ENCODE data around the gene MRGPRG.

MRGPRG gene

GRCh38 chr11:3192511-3193372 is 25.9 kb downstream of the MRGPRG start:
- DNase-seq, result no peak

DNA sequence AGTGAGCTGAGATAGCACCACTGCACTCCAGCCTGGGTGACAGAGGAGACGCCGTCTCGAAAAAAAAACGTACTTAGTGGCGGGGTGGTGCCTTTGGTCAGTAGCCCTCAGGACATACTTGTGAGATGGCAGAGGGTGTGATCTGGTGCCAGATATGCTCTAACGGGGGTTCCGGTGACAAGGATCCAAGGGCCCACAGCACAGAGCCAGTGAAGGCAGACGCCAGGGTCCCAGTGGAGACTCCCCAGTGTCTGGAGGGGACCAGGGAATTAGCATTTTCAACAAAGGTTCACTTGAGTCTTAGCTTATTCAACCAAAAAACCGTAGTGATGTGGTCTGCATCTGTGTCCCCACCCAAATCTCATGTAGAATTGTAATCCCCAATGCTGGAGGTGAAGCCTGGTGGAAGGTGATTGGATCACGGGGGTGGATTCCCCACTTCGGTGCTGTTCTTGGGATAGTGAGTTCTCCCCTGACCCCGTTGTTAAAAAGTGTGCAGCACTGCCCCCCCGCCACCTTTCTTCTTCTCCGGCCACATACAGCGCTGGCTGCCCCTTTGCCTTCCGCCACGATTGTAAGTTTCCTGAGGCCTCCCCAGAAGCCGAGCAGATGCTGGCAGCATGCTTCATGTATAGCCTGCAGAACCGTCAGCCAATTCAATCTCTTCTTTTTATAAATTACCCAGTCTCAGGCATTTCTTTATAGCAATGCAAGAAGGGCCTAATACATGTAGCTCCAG is 26.9 kb downstream of the MRGPRG start:
- DNase-seq, result no peak

DNA sequence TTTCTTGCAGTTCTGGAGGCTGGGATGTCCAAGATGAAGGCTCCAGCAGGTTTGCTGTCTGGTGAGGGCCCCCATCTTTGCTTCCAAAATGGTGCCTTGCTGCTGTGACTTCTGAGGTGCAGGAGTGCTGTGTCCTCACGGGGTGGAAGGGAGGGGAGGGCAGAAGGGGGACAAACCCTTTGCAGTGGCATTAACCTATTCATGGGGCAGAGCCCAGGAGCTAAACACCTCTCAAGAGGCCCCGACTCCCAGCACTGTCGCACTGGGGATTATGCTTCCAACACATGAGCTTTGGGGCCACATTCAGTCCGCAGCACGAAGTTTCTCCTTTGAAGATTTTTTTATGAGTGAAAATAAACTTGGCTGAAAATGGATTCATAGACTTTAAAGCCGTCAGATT is 28.0 kb downstream of the MRGPRG start:
- DNase-seq, result no peak

- DNase-seq, result no peak
These were observed 28.6 kb downstream of the MRGPRG start for GRCh38 chr11:3189886-3190583.

- no peak for DNase-seq
These were observed 29.3 kb downstream of the MRGPRG start for GRCh38 chr11:3189196-3189843.

GRCh38 chr11:3188496-3189195 is 30.0 kb downstream of the MRGPRG start:
- DNase-seq, result no peak

GRCh38 chr11:3186166-3186953 is 32.3 kb downstream of the MRGPRG start:
- no peak for DNase-seq

DNA sequence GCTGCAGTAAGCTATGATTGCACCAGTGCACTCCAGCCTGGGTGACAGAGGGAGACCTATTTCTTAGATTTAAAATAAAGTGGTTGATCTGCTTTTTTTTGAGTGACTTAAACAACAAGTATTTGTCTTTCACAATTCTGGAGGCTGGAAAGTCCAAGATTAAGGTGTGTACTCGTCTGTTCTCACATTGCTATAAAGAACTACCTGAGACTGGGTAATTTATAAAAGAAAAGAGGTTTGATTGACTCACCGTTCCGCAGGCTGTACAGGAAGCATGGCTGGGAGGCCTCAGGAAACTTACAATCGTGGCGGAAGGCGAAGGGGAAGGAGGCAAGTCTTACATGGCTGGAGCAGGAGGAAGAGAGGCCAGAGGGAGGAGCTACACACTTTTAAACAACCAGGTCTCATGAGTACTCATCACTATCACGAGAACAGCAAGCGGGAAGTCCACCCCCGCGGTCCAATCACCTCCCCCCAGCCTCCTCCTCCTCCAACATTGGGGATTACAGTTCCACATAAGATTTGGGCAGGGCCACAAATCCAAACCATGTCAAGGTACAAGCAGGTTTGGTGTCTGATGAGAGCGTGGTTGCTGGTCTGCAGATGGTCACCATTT is 33.8 kb downstream of the MRGPRG start:
- no peak for DNase-seq

GRCh38 chr11:3183523-3183922 is 35.1 kb downstream of the MRGPRG start:
- no peak for DNase-seq

DNA sequence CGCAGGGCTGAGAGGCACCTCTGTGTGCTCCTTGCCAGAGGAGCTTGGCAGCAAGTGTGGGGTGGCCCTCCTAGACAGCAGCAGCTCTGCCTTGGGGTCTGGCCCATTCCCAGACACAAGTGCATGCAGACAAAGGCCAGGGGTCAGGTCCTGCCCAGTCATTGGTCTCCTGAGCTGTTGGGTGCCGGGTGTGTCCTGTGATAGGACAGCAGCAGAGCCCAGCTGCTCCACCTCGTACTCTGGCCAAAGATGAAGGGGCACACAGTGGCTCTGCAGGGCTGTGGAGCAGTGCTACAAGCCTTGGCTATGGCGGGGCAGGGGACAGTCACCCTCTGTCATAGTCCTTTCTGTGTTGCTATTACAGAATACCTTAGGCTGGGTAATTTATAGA is 36.2 kb downstream of the MRGPRG start:
- no peak for DNase-seq

- DNase-seq, result no peak
These were observed 36.7 kb downstream of the MRGPRG start for GRCh38 chr11:3181725-3182461.

GRCh38 chr11:3180869-3181268 is 37.7 kb downstream of the MRGPRG start:
- no peak for DNase-seq

DNA sequence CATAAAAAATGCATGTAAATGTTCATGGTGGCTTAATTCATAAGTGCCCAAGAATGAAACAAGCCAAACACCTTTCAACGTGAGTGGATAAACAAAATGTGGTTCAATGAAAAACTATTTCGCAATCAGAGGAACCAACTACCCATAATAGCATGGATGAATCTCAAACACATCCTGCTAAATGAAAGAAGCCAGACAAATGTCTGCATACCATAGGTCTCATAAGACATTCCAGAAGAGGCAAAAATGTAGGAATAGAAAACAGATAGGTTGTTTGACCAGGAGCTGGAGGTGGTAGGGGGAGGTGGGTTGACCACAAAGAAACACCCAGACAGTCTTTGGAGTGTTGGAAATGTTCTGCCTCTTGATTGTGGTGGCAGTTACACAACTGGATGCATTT is 40.3 kb downstream of the MRGPRG start:
- DNase-seq, result no peak

DNA sequence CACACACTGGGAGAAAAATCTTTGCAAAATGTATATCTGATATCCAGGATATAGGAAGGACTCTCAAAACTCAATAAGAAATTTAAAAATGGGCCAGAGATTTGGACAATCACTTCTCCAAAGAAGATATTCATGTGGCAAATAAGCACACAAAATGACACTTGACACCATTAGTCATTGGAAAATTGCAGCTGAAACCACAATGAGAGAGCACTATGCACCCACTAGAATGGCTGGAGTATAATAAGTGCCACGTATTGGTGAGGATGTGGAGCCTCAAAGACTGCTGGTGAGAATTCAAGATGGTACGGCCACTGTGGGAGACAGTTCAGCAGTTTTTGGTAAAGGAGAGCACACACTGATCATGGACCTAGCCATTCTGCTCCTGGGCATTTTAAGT is 40.7 kb downstream of the MRGPRG start:
- no peak for DNase-seq

- DNase-seq, result no peak
These were observed 42.1 kb downstream of the MRGPRG start for GRCh38 chr11:3176487-3176886.

- no peak for DNase-seq
These were observed 43.4 kb downstream of the MRGPRG start for GRCh38 chr11:3175194-3175593.

- DNase-seq, result no peak
These were observed 44.2 kb downstream of the MRGPRG start for GRCh38 chr11:3174387-3174786.

- DNase-seq, result no peak
These were observed 44.8 kb downstream of the MRGPRG start for GRCh38 chr11:3173795-3174194.

DNA sequence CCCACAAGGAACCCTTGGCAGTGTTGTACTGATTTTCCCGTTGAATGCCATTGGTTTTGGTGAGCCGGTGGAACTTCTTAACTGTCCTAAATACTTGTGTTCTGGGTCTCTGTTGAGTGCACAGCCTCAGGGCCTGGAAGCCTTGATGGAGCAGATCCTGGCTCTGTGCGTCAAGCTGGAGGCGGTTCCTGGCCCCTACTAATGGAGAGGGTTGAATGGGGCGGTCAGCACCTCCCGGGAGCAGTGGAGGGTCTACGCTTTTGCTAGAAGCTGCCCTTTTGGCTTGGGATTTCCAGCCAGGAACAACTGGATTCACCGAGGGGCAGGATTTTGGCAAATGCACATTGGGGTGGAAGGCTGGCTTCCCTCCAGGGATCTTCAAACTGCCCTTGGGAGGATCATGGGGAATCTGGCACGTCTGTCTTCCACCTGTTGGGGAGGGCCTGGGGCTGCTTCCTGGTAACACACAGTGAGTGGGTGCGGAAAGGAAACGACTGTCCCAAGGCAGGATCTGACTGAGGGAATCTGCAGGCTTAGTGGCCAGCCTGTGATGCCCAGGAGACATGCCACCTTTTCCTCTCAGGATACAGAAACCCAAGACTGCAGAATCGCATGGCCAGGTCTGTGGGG is 46.6 kb downstream of the MRGPRG start:
- DNase-seq, result no peak
